Colonic mucosa (tissue), 4 donors: ENCODE data around the gene ZNF578. TPM values are rescaled to one million over a fixed set of nuclear protein-coding genes. Genes with fewer than 3 reads are reported as not detected.
"Not testable (repeated sequence)": the region's sequence is repeated elsewhere in the genome, so short reads cannot be mapped to it uniquely, and the experiment has no call there.

ENCODE experiments used
- DNase-seq: peaks from one replicate; pipeline ENCODE4 v3.0.0-alpha.2; 2020
- H3K27ac ChIP-seq: fragments of 200-600 bp; one replicate; pipeline ENCODE4 v1.8.0; 2021
- H3K27me3 ChIP-seq: fragments of 200-600 bp; one replicate; pipeline ENCODE4 v1.8.0; 2021
- H3K36me3 ChIP-seq: fragments of 200-600 bp; one replicate; pipeline ENCODE4 v1.8.0; 2021
- H3K4me1 ChIP-seq: fragments of 200-600 bp; one replicate; pipeline ENCODE4 v1.8.0; 2021; ENCODE audit warnings: mild to moderate bottlenecking
- H3K4me3 ChIP-seq: fragments of 200-600 bp; one replicate; pipeline ENCODE4 v1.8.0; 2021
- H3K9ac ChIP-seq, 2 donors: one replicate each; pipeline ENCODE4 v1.7.0; 2013; ENCODE audit warnings: control low read depth in 2 of 2, low read depth in 2 of 2, low read length in 2 of 2
- H3K9me3 ChIP-seq: fragments of 200-600 bp; one replicate; pipeline ENCODE4 v1.8.0; 2021
- intact Hi-C: fragments of 100-400 bp; cut with DNase I; formaldehyde crosslinking; loops from one replicate; pipeline ENCODE4 v1.14.1; 2022
- total RNA-seq, 2 donors: library from RNA; stranded (reverse); fragmentation: NEBNext Ultra II Directional in 1 of 2; extraction: Animal tissue kit (Norgen Biotek cat#: 25700) in 1 of 2; gene quantifications; one replicate each; pipeline ENCODE4 v1.2.1, GENCODE V29; 2021
- TF ChIP-seq, protein P1 (sequence below): fragments of 200-600 bp; IDR thresholded peaks from one replicate; pipeline ENCODE4 v1.8.0; 2022; ENCODE audit warnings: antibody characterized with exemption, mild to moderate bottlenecking
- donor health status: healthy.
- donor health status: DM: no; HTN: no; CAD: no.
- donor health status: DM: no; HTN: no; CAD: no.

Gene ZNF578
- total RNA-seq, 2 donors from 2014 or later = 0.27 to 0.40 TPM

DNA sequence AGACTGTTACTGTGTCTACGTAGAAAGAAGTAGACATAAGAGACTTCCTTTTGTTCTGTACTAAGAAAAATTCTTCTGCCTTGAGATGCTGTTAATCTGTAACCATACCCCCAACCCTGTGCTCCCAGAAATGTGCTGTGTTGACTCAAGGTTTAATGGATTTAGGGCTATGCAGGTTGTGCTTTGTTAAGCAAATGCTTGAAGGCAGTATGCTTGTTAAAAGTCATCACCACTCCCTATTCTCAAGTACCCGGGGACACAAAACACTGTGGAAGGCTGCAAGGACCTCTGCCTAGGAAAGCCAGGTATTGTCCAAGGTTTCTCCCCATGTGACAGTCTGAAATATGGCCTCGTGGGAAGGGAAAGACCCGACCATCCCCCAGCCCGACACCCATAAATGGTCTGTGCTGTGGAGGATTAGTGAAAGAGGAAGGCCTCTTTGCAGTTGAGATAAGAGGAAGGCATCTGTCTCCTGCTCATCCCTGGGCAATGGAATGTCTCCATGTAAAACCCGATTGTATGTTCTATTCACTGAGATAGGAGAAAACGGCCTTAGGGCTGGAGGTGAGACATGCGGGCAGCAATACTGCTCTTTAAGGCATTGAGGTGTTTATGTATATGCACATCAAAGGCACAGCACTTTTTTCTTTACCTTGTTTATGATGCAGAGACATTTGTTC is 32.3 kb downstream of the ZNF578 start:
- intact Hi-C loops, H3K4me1 ChIP-seq, H3K4me3 ChIP-seq, H3K9me3 ChIP-seq, DNase-seq, H3K36me3 ChIP-seq, H3K9ac ChIP-seq, H3K27ac ChIP-seq, H3K27me3 ChIP-seq: not testable (repeated sequence)

DNA sequence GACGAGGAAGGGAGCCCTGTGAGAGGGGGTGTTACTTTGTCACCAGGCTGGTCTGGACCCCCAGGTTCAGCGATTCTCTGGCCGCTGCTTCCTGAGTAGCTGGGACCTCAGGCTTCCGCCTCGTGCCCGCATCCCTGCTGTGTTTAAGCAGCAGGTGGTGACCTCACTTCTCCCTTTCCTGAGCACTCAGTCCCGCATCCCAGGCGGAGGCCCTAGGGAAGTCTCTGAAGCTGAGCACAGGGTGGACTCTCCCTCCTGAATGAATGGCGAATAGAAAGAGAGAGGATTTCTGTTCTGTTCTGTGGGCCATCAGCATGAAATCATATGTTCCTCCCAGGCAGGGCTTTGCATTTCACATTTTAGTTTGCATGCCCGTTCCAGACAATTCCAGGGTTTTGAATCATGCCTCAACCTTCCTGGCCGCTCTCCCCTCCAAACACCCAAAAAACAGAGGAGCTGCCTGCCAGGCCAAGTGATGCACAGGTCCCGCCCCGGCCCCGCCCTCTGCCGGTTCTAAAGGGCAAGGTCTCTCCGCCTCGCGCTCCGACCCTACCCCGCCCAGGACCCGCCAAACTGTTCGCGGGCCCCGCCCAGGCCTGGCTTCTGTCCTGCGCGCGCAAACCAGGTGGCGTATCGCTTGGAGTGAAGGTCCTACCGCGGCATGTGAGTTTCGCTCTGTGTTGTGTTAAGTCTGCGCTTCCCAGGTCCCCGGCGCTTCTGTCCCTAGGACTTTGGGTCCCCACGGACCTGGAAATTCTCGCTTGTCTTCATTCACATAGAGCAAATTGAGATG is 39.0 kb downstream of the ZNF578 start:
- TF ChIP-seq, protein P1, sequence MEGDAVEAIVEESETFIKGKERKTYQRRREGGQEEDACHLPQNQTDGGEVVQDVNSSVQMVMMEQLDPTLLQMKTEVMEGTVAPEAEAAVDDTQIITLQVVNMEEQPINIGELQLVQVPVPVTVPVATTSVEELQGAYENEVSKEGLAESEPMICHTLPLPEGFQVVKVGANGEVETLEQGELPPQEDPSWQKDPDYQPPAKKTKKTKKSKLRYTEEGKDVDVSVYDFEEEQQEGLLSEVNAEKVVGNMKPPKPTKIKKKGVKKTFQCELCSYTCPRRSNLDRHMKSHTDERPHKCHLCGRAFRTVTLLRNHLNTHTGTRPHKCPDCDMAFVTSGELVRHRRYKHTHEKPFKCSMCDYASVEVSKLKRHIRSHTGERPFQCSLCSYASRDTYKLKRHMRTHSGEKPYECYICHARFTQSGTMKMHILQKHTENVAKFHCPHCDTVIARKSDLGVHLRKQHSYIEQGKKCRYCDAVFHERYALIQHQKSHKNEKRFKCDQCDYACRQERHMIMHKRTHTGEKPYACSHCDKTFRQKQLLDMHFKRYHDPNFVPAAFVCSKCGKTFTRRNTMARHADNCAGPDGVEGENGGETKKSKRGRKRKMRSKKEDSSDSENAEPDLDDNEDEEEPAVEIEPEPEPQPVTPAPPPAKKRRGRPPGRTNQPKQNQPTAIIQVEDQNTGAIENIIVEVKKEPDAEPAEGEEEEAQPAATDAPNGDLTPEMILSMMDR = no peak
- no peaks in the 10 kb centered on the region for H3K9me3 ChIP-seq
- no peak for DNase-seq

DNA sequence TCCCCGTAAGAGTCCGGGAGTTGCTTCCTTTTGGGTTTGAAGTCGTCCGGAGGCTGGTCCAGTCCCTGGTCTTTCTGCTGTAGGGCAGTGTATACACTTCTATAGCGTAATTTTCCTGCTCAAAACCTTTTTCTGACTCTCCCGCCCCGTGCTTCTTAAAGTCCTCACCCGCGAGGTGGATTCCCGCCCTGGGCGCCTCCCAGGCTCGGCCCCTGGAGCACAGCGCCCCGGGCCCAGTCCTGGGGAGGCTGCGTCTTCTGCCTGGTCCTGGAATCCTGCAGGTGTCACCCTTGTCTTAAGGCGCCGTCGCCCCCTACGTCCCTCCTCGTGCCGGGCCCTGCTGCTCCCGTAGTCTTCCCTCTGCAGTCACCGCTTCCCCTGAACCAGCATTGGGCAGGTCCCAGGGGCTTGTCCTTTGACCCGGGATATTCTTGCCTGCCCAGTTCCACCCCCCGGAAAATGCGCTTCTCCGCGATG is 39.7 kb downstream of the ZNF578 start:
- Histone ChIP-seq H3K4me1 (no peaks in the 10 kb centered on the region), H3K4me3 (no peak overlapping the region), H3K9ac (no peak overlapping the region), H3K36me3 (no peaks in the 10 kb centered on the region), H3K27me3 (no peaks in the 10 kb centered on the region), H3K9me3 (no peaks in the 10 kb centered on the region), H3K27ac (no peak overlapping the region)
- DNase-seq = no peak
- intact Hi-C loops = no loop called here
- TF ChIP-seq, protein P1 = no peak

More for the DNA sequence above, 39.0 kb downstream of the ZNF578 start:
- no peak overlapping the region for H3K4me3 ChIP-seq
- no peaks in the 10 kb centered on the region for H3K27me3 ChIP-seq
- H3K9ac ChIP-seq = no peak overlapping the region
- H3K4me1 ChIP-seq = no peaks in the 10 kb centered on the region
- H3K27ac ChIP-seq = no peak overlapping the region
- intact Hi-C loops = no loop called here
- H3K36me3 ChIP-seq = no peaks in the 10 kb centered on the region

DNA sequence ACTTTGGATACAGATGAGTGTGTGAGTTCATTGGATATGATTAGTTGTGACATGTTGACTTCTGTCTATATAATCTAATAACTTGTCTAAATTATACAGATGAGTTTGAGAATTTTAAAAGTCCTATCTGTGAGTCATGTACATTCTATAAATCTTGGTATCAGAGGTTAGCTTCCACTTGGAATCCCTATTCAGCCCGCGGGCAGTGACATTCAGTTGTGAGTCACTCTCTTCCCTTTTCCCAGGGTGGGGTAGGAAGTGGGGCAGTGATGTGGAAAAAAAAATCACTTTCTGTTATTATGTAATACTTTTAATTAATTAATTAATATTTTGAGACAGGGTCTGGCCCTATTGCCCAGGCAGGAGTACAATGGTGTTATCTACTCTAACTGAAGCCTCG is 41.2 kb downstream of the ZNF578 start:
- Histone ChIP-seq H3K36me3 (no peaks in the 10 kb centered on the region), H3K9ac (no peak overlapping the region), H3K4me1 (no peaks in the 10 kb centered on the region), H3K27me3 (no peaks in the 10 kb centered on the region), H3K9me3 (no peaks in the 10 kb centered on the region), H3K27ac (no peak overlapping the region), H3K4me3 (no peak overlapping the region)
- no peak for DNase-seq
- intact Hi-C loops = no loop called here
- TF ChIP-seq, protein P1 = no peak

DNA sequence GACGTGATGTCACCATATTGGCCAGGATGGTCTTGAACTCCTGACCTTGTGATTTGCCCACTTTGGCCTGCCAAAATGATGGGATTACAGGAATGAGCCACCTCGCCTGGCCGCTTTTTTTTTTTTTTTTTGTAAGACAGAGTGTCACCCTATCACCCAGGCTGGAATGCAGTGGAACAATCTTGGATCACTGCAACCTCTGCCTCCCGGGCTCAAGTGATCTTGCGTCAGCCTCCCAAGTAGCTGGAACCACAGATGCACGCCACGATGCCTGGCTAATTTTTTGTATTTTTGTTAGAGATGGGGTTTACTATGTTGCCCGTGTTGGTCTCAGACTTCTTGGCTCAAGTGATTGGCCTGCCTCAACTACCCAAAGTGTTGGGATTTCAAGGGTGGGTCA is 45.2 kb downstream of the ZNF578 start:
- Histone ChIP-seq H3K4me3 (no peak overlapping the region), H3K9ac (no peak overlapping the region), H3K27ac (no peak overlapping the region), H3K4me1 (no peaks in the 10 kb centered on the region), H3K27me3 (no peaks in the 10 kb centered on the region), H3K9me3 (no peaks in the 10 kb centered on the region), H3K36me3 (no peaks in the 10 kb centered on the region)
- DNase-seq = no peak
- intact Hi-C loops = no loop called here
- TF ChIP-seq, protein P1 = no peak

DNA sequence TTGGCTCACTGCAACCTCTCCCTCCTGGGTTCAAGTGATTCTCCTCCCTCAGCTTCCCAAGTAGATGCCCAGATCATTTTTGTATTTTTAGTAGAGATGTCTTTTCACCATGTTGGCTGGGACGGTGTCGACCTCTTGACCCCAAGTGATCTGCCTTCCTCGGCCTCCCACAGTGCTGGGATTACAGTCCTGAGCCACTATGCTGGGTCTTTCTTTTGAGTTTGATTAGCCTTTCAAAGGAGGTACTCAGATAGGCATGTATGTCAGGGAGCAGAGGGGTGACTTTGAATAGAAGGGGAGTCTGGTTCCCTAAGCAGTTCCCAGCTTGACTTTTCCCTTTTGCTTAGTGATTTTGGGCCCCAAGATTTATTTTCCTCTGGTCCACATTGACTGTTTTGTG is 47.1 kb downstream of the ZNF578 start:
- DNase-seq, H3K9ac ChIP-seq, H3K4me3 ChIP-seq, H3K27ac ChIP-seq, H3K36me3 ChIP-seq, H3K27me3 ChIP-seq, H3K4me1 ChIP-seq, H3K9me3 ChIP-seq, intact Hi-C loops: not testable (repeated sequence)

DNA sequence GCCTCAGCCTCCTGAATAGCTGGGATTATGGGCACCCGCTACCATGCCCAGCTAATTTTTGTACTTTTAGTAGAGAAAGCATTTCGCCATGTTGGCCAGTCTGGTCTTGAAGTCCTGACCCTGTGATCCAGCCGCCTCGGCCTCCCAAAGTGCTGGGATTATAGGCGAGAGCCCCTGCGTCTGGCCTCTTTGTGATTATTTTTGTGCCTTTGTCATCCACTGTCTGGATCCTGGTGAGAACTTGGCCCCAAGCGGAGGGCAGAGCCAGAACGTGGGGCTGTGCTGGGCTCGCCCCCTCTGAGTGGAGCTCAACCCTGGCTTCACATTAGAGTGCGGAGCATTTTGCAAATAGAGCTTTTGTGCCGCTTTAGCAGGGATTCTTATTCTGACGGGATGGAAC is 47.6 kb downstream of the ZNF578 start:
- H3K9ac ChIP-seq, H3K4me1 ChIP-seq, H3K4me3 ChIP-seq, H3K27me3 ChIP-seq, H3K36me3 ChIP-seq, H3K27ac ChIP-seq, DNase-seq, H3K9me3 ChIP-seq, intact Hi-C loops: not testable (repeated sequence)
